Measurements from ENCODE around the gene CCDC107.

CCDC107 gene

GRCh38 chr9:35649431-35650340, 8.4 kb upstream of the CCDC107 start:
- H3K27me3 Mint-ChIP-seq, result no peaks in the 10 kb centered on the region
- H3K27ac Mint-ChIP-seq, result peak overlapping the region; percentile 94
- H3K36me3 Mint-ChIP-seq (ENCODE audit: low read depth), result peaks cover 11% of the 10 kb centered on the region
- H3K4me1 Mint-ChIP-seq (ENCODE audit: low read depth), result peaks cover 74% of the 10 kb centered on the region
- no peaks in the 10 kb centered on the region for H3K9me3 Mint-ChIP-seq
- peak; percentile 75 for DNase-seq
- peak overlapping the region; percentile 85 for H3K4me3 Mint-ChIP-seq

- Mint-ChIP-seq H3K27me3 (no peaks in the 10 kb centered on the region), H3K9me3 (no peaks in the 10 kb centered on the region), H3K36me3 (ENCODE audit: low read depth) (peaks cover 11% of the 10 kb centered on the region), H3K27ac (peak within 1 kb of the TSS; percentile 94), H3K4me3 (peak within 1 kb of the TSS; percentile 85), H3K4me1 (ENCODE audit: low read depth) (peaks cover 69% of the 10 kb centered on the region)
- peak; percentile 67 for DNase-seq
Measured at GRCh38 chr9:35650341-35651158, 7.5 kb upstream of the CCDC107 start, which contains the start of gene SIT1. SIT1 (minus strand) TSS chr9:35650931; CDS start chr9:35650853, 78 bp downstream.

DNA sequence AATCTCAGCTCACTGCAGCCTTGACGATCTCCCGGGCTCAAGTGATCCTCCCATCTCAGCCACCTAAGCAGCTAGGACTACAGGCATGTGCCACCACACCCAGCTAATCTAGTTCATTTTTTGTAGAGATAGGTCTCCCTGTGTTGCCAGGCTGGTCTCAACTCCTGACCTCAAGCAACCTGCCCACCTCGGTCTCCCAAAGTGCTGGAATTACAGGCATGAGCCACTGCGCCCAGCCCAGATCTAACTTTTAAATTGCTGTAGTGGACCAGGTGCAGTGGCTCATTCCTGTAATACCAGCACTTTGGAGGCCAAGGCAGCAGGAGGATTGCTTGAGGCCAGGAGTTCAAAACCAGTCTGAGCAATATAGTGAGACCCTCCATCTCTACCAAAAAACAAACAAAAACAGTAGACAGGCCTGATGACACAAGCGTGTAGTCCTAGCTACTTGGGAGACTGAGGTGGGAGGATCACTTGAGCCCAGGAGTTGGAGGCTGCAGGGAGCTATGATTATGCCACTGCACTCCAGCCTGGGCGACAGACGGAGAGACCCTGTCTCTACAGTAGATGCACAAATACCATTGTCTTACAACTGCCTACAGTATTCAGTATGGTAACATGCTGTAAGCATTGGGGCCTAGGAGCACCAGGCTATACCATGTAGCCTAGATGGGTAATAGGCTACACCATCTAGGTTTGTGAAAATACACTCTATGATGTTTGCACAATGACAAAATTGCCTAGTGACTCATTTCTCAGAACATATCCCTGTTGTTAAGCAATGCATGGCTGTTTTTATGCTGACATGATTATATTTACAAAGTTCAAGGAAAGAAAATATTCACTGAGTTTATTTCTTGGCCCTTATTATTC, 5.9 kb upstream of the CCDC107 start:
- H3K4me3 Mint-ChIP-seq, result peak overlapping the region; percentile 85
- no peak for DNase-seq
- H3K27ac Mint-ChIP-seq, result peak overlapping the region; percentile 63
- no peaks in the 10 kb centered on the region for H3K27me3 Mint-ChIP-seq
- peaks cover 72% of the 10 kb centered on the region for H3K4me1 Mint-ChIP-seq (ENCODE audit: low read depth)
- peaks cover 4% of the 10 kb centered on the region for H3K36me3 Mint-ChIP-seq (ENCODE audit: low read depth)
- no peaks in the 10 kb centered on the region for H3K9me3 Mint-ChIP-seq

DNA sequence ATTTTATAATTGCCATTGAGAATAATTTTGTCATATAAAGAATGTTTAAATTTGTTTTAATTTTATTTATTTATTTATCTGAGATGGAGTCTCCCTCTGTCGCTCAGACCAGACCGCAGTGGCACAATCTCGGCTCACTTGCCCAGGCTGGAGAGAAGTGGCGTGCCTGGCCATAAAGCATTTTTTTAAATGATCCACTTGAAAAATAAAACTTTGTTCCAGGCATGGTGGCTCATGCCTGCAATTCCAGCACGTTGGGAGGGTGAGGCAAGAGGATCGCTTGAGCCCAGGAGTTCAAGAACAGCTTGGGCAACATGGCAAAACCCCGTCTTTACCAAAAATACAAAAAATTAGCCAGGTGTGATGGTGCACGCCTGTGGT, 5.3 kb upstream of the CCDC107 start:
- Mint-ChIP-seq H3K4me3 (no peak overlapping the region), H3K4me1 (ENCODE audit: low read depth) (peaks cover 72% of the 10 kb centered on the region), H3K36me3 (ENCODE audit: low read depth) (peaks cover 4% of the 10 kb centered on the region), H3K27me3 (peaks cover 1% of the 10 kb centered on the region), H3K9me3 (no peaks in the 10 kb centered on the region), H3K27ac (no peak overlapping the region)
- no peak for DNase-seq

GRCh38 chr9:35653611-35654010, 4.5 kb upstream of the CCDC107 start:
- H3K9me3 Mint-ChIP-seq, result no peaks in the 10 kb centered on the region
- no peak overlapping the region for H3K4me3 Mint-ChIP-seq
- no peak for DNase-seq
- peaks cover 3% of the 10 kb centered on the region for H3K27me3 Mint-ChIP-seq
- peak overlapping the region; percentile 14 for H3K27ac Mint-ChIP-seq
- H3K36me3 Mint-ChIP-seq (ENCODE audit: low read depth), result peaks cover 8% of the 10 kb centered on the region
- H3K4me1 Mint-ChIP-seq (ENCODE audit: low read depth), result peaks cover 66% of the 10 kb centered on the region

- no peak for DNase-seq
- Mint-ChIP-seq H3K36me3 (ENCODE audit: low read depth) (peaks cover 29% of the 10 kb centered on the region), H3K4me3 (peak overlapping the region; percentile 4), H3K9me3 (no peaks in the 10 kb centered on the region), H3K27me3 (peaks cover 3% of the 10 kb centered on the region), H3K4me1 (ENCODE audit: low read depth) (peaks cover 66% of the 10 kb centered on the region), H3K27ac (no peak overlapping the region)
Measured at GRCh38 chr9:35656348-35656747, 1.7 kb upstream of the CCDC107 start.

GRCh38 chr9:35656831-35657545, 1.1 kb upstream of the CCDC107 start:
- Mint-ChIP-seq H3K9me3 (no peaks in the 10 kb centered on the region), H3K4me1 (ENCODE audit: low read depth) (peaks cover 65% of the 10 kb centered on the region), H3K27ac (peak overlapping the region; percentile 100), H3K36me3 (ENCODE audit: low read depth) (peaks cover 34% of the 10 kb centered on the region), H3K27me3 (peaks cover 3% of the 10 kb centered on the region), H3K4me3 (peak overlapping the region; percentile 86)
- no peak for DNase-seq

GRCh38 chr9:35657546-35658136, 451 bp upstream of the CCDC107 start, which contains the start of gene RMRP:
RMRP (minus strand) TSS chr9:35658019.
- Mint-ChIP-seq H3K9me3 (no peaks in the 10 kb centered on the region), H3K27ac (peak within 1 kb of the TSS; percentile 100), H3K4me1 (ENCODE audit: low read depth) (peaks cover 67% of the 10 kb centered on the region), H3K27me3 (peaks cover 3% of the 10 kb centered on the region), H3K36me3 (ENCODE audit: low read depth) (peaks cover 40% of the 10 kb centered on the region), H3K4me3 (peak within 1 kb of the TSS; percentile 86)
- DNase-seq, result peak; percentile 94

DNA sequence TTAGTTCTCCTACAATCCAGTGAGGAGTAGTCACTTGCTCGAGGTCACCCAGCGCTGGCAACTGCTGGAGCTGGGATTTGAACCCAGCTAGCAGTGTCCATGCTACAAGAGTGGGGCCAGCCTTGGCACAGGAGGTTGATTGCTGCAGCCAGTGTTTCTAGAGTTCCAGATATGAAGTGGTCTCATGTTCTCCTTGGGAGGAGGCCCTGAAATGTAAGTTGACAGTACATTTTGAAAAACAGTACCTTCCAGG, 802 bp downstream of the CCDC107 start:
- Mint-ChIP-seq H3K27ac (peak overlapping the region; percentile 100), H3K4me1 (ENCODE audit: low read depth) (peaks cover 78% of the 10 kb centered on the region), H3K4me3 (peak overlapping the region; percentile 86), H3K9me3 (no peaks in the 10 kb centered on the region), H3K36me3 (ENCODE audit: low read depth) (peaks cover 49% of the 10 kb centered on the region), H3K27me3 (peaks cover 3% of the 10 kb centered on the region)
- DNase-seq, result no peak

- Mint-ChIP-seq H3K36me3 (ENCODE audit: low read depth) (peaks cover 49% of the 10 kb centered on the region), H3K4me3 (peak overlapping the region; percentile 86), H3K27me3 (peaks cover 3% of the 10 kb centered on the region), H3K4me1 (ENCODE audit: low read depth) (peaks cover 78% of the 10 kb centered on the region), H3K27ac (peak overlapping the region; percentile 100), H3K9me3 (no peaks in the 10 kb centered on the region)
- no peak for DNase-seq
Measured at GRCh38 chr9:35659340-35659739, 1.2 kb downstream of the CCDC107 start.

DNA sequence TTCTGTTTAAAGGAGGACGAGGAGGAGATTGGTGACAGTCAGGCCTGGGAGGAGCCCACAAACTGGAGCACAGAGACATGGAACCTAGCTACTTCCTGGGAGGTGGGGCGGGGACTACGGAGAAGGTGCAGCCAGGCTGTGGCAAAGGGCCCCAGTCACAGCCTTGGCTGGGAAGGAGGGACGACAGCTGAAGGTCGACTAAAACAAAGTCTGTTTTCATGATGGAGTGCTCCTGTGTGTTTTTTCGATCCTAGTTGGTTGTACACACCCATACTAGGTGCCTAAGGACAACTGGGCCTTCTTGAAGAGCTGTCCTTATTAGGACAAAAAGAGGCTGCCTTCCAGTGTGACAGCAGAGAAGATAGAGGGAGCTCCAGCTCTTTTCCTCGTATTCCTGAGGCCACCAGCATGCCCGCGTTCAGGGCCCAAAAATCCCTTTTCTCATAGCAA, 2.9 kb downstream of the CCDC107 start:
- no peak overlapping the region for H3K4me3 Mint-ChIP-seq
- H3K27me3 Mint-ChIP-seq, result peaks cover 3% of the 10 kb centered on the region
- DNase-seq, result no peak
- H3K4me1 Mint-ChIP-seq (ENCODE audit: low read depth), result peaks cover 84% of the 10 kb centered on the region
- no peaks in the 10 kb centered on the region for H3K9me3 Mint-ChIP-seq
- peaks cover 49% of the 10 kb centered on the region for H3K36me3 Mint-ChIP-seq (ENCODE audit: low read depth)
- peak overlapping the region; percentile 67 for H3K27ac Mint-ChIP-seq

- peaks cover 78% of the 10 kb centered on the region for H3K4me1 Mint-ChIP-seq (ENCODE audit: low read depth)
- H3K9me3 Mint-ChIP-seq, result no peaks in the 10 kb centered on the region
- H3K27ac Mint-ChIP-seq, result peak overlapping the region; percentile 77
- H3K36me3 Mint-ChIP-seq (ENCODE audit: low read depth), result peaks cover 49% of the 10 kb centered on the region
- no peak for DNase-seq
- no peak overlapping the region for H3K4me3 Mint-ChIP-seq
- peaks cover 3% of the 10 kb centered on the region for H3K27me3 Mint-ChIP-seq
Measured at GRCh38 chr9:35661756-35662350, 3.8 kb downstream of the CCDC107 start.

DNA sequence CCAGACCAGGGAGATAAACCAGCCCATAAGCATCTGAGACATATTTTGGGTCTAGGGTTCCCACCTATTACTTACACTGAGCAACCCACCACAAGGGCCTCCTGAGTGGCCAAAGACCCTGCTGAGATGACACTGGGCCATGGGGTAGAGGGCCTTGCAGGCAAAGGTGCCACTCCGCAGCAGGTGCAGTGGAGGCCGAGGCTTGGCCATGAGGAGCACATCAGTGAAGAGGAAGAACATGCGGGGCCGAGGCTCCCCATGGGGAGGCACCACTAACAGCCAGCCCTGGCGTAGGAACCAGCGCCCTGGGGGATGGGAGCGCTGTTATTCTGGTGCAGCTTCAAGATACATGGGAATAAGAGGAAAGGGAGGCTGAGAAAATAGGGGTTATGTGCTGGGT, 4.3 kb downstream of the CCDC107 start:
- peaks cover 49% of the 10 kb centered on the region for H3K36me3 Mint-ChIP-seq (ENCODE audit: low read depth)
- H3K27me3 Mint-ChIP-seq, result peaks cover 3% of the 10 kb centered on the region
- no peak overlapping the region for H3K4me3 Mint-ChIP-seq
- no peaks in the 10 kb centered on the region for H3K9me3 Mint-ChIP-seq
- peak overlapping the region; percentile 77 for H3K27ac Mint-ChIP-seq
- no peak for DNase-seq
- peaks cover 73% of the 10 kb centered on the region for H3K4me1 Mint-ChIP-seq (ENCODE audit: low read depth)

All from activated T-cell treated with anti-CD3 and anti-CD28 coated beads, Interleukin-2, amount 50 U/mL, for 24 hours (primary cell).